Spleen (tissue), 7 donors: ENCODE measurements around the gene RPL19.

Source experiments
- POLR2A ChIP-seq, 3 donors: fragments of 450-650 bp; IDR thresholded peaks; one replicate each; pipeline ENCODE4 v1.5.1; 2017; ENCODE audit warnings: antibody characterized with exemption in 3 of 3, mild to moderate bottlenecking in 1 of 3
- TF ChIP-seq, protein P1 (sequence below), 11 experiments: fragments of 200-600 bp in 7 of 11; fragments of 450-650 bp in 4 of 11; sonication (generic) in 4 of 11; IDR thresholded peaks in 8 of 11; conservative IDR thresholded peaks in 3 of 11; 1 replicate in 7 of 11; 2 replicates in 4 of 11; pipeline versions ENCODE4 v1.4.0 to v1.8.0; 2016 to 2021; ENCODE audit warnings: antibody characterized with exemption in 11 of 11, inconsistent platforms in 4 of 11, mild to moderate bottlenecking in 1 of 11
- donor health status: DM: no; HTN: no; CAD: no; lungs with moderate emphysema.
- donor health status: DM: no; HTN: no; CAD: no.
- donor health status: DM: no; HTN: no; CAD: no.

DNA sequence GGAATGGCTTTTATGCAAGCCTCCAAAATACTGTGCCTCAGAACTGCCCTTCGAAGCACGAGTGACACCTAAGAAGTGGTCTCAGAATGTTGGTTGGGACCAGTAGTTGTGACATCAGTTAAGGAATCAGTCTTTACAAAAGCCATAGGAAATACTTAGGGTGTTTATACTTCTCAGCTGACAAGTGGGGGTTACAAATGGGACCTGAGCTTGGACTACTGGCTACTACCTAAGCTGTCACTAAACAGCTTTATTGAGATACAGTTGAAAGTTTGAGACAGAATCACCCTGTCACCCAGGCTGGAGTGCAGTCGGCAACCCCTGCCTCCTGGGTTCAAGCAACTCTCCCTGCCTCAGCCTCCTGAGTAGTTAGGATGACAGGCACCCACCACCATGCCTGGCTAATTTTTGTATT, 5.0 kb downstream of the RPL19 start:
- no peak for TF ChIP-seq POLR2A (IDR thresholded peaks at IDR 0.05)
- TF ChIP-seq, protein P1, sequence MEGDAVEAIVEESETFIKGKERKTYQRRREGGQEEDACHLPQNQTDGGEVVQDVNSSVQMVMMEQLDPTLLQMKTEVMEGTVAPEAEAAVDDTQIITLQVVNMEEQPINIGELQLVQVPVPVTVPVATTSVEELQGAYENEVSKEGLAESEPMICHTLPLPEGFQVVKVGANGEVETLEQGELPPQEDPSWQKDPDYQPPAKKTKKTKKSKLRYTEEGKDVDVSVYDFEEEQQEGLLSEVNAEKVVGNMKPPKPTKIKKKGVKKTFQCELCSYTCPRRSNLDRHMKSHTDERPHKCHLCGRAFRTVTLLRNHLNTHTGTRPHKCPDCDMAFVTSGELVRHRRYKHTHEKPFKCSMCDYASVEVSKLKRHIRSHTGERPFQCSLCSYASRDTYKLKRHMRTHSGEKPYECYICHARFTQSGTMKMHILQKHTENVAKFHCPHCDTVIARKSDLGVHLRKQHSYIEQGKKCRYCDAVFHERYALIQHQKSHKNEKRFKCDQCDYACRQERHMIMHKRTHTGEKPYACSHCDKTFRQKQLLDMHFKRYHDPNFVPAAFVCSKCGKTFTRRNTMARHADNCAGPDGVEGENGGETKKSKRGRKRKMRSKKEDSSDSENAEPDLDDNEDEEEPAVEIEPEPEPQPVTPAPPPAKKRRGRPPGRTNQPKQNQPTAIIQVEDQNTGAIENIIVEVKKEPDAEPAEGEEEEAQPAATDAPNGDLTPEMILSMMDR (IDR thresholded peaks at IDR 0.05 in 8 of 11, conservative IDR thresholded peaks at IDR 0.05 in 3 of 11) = no peak
